HepG2 (cell line): ENCODE measurements around the gene AK3. TPM values are rescaled to one million over a fixed set of nuclear protein-coding genes. Genes with fewer than 3 reads are reported as not detected.

Source experiments
- E2F5 ChIP-seq: sonication (generic); formaldehyde crosslinking; conservative IDR thresholded peaks from 2 replicates; pipeline ENCODE4 v1.4.0; 2020; ENCODE audit warnings: missing genetic modification reagents
- KLF16 ChIP-seq, 2 experiments: sonication (generic) in 1 of 2; formaldehyde crosslinking in 1 of 2; IDR thresholded peaks; 2 replicates each; pipeline versions ENCODE4 v1.6.1 to v1.8.0; 2016 to 2023; ENCODE audit warnings: missing genetic modification reagents in 2 of 2, missing compliant biosample characterization in 1 of 2
- MAZ ChIP-seq, 2 experiments: sonication (generic) in 1 of 2; formaldehyde crosslinking in 1 of 2; IDR thresholded peaks; 2 replicates each; pipeline versions ENCODE4 v1.5.0 to v1.6.1; 2012 to 2020; ENCODE audit warnings: low read depth in 2 of 2, mild to moderate bottlenecking in 2 of 2, borderline replicate concordance in 1 of 2, improper control_type of control experiment in 1 of 2, low read length in 1 of 2, missing genetic modification reagents in 1 of 2, moderate library complexity in 1 of 2
- POLR2G ChIP-seq: fragments of 200-400 bp; formaldehyde crosslinking; IDR thresholded peaks from 2 replicates; pipeline ENCODE4 v1.6.1; 2018; ENCODE audit warnings: mild to moderate bottlenecking, low read depth, low read length, moderate library complexity
- SIN3A ChIP-seq: IDR thresholded peaks from 2 replicates; pipeline ENCODE4 v1.6.1; 2011; ENCODE audit warnings: low read depth, mild to moderate bottlenecking, control low read depth, low read length, borderline replicate concordance
- SPEN ChIP-seq: sonication (generic); formaldehyde crosslinking; IDR thresholded peaks from 2 replicates; pipeline ENCODE4 v1.5.1; 2020; ENCODE audit warnings: low read depth, mild to moderate bottlenecking, missing genetic modification reagents
- ZNF3 ChIP-seq: IDR thresholded peaks from 2 replicates; pipeline ENCODE4 v1.7.0; 2017; ENCODE audit warnings: inconsistent platforms
- polyA plus RNA-seq, 8 experiments: library from polyadenylated mRNA; depleted of rRNA in 3 of 8; stranded (reverse) in 7 of 8; unstranded in 1 of 8; fragments of >200 nt; fragmentation: Illumina TruSeq in 4 of 8; extraction: Trizol in 4 of 8; gene quantifications; 2 replicates each; pipeline versions ENCODE4 v1.2.1 to v1.2.3, GENCODE V29; 2011 to 2016; ENCODE audit warnings: low read depth in 4 of 8, missing spikeins in 1 of 8, mixed read lengths in 1 of 8; ENCODE audit not compliant: insufficient read depth in 1 of 8
- total RNA-seq, 5 experiments: library from RNA; depleted of rRNA; stranded (reverse); fragments of >200 nt; fragmentation: Illumina TruSeq; extraction: Trizol; gene quantifications; 2 replicates each; pipeline ENCODE4 v1.2.3, GENCODE V29; 2016; ENCODE audit warnings: low read depth in 1 of 5
- TF ChIP-seq, protein P1 (sequence below), 2 experiments: sonication (generic) in 1 of 2; formaldehyde crosslinking in 1 of 2; IDR thresholded peaks; 2 replicates each; pipeline versions ENCODE4 v1.4.0 to v1.6.1; 2018 to 2020; ENCODE audit warnings: missing genetic modification reagents in 2 of 2, borderline replicate concordance in 1 of 2, low read depth in 1 of 2, mild to moderate bottlenecking in 1 of 2, missing biosample characterization in 1 of 2
- TF ChIP-seq, protein P2 (sequence below), 2 experiments: sonication (generic) in 1 of 2; formaldehyde crosslinking in 1 of 2; IDR thresholded peaks; 2 replicates each; pipeline versions ENCODE4 v1.4.0 to v1.6.1; 2016 to 2020; ENCODE audit warnings: borderline replicate concordance in 1 of 2, low read depth in 1 of 2, mild to moderate bottlenecking in 1 of 2, missing genetic modification reagents in 1 of 2
- TF ChIP-seq, protein P3 (sequence below): sonication (generic); formaldehyde crosslinking; IDR thresholded peaks from 2 replicates; pipeline ENCODE4 v1.5.0; 2020; ENCODE audit warnings: mild to moderate bottlenecking, missing genetic modification reagents, borderline replicate concordance

AK3 gene
- total and polyA plus RNA-seq, 2 of the 13 experiments (the other 11 are each of a cell fraction or from before 2014, with no cell fraction given) = 76.8 to 109 TPM

DNA sequence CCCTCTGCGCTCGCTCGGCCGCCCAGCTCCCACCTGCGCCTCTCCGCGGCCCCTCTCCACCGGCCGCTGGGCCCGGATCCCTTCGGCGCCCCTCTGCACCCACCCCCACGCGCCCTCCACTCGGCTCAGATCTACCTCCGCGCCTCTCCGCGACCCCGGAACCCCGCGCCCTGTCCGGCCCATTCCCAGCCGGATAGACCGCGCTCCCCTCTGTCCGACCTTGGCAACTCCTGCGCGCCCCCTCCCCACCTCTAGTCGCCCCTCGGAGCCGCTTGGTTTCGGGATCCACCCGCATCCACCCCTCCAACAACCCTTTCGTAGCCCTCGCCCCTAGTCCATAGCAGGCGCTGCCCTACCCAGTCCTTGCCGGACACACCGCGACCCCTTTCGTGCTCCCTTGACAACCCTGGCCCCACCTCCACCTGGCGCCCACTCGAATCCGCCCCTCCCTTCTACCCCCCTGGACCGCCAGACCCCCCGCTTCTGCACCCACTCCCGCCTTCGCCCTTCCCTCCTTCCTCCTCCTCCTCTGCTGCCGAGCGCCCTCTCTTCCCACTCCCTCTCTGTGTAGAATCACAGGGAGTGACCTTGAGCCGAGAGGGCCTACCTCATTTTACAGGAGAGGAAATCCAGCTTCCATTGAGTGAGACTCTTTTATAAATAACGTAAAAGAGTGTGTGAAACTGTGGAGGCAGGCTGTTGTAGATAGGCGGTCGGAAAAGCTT lies 525 bp upstream of the AK3 start (continued):
- TF ChIP-seq, protein P1, sequence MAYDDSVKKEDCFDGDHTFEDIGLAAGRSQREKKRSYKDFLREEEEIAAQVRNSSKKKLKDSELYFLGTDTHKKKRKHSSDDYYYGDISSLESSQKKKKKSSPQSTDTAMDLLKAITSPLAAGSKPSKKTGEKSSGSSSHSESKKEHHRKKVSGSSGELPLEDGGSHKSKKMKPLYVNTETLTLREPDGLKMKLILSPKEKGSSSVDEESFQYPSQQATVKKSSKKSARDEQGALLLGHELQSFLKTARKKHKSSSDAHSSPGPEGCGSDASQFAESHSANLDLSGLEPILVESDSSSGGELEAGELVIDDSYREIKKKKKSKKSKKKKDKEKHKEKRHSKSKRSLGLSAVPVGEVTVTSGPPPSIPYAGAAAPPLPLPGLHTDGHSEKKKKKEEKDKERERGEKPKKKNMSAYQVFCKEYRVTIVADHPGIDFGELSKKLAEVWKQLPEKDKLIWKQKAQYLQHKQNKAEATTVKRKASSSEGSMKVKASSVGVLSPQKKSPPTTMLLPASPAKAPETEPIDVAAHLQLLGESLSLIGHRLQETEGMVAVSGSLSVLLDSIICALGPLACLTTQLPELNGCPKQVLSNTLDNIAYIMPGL (CRISPR knock-in tag; IDR thresholded peaks at IDR 0.05; ENCODE audit: borderline replicate concordance in 1 of 2, low read depth in 1 of 2) = peak in 1 of 2 experiments; percentile 6; a peak in 1 of 4 replicates
- TF ChIP-seq, protein P2, sequence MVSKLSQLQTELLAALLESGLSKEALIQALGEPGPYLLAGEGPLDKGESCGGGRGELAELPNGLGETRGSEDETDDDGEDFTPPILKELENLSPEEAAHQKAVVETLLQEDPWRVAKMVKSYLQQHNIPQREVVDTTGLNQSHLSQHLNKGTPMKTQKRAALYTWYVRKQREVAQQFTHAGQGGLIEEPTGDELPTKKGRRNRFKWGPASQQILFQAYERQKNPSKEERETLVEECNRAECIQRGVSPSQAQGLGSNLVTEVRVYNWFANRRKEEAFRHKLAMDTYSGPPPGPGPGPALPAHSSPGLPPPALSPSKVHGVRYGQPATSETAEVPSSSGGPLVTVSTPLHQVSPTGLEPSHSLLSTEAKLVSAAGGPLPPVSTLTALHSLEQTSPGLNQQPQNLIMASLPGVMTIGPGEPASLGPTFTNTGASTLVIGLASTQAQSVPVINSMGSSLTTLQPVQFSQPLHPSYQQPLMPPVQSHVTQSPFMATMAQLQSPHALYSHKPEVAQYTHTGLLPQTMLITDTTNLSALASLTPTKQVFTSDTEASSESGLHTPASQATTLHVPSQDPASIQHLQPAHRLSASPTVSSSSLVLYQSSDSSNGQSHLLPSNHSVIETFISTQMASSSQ (IDR thresholded peaks at IDR 0.05; ENCODE audit: low read depth) = no peak
- TF ChIP-seq, protein P2 (CRISPR knock-in tag; IDR thresholded peaks at IDR 0.05; ENCODE audit: borderline replicate concordance) = no peak
- no peak for TF ChIP-seq ZNF3
- no peak for TF ChIP-seq E2F5 (CRISPR knock-in tag)
- TF ChIP-seq MAZ (IDR thresholded peaks at IDR 0.05; ENCODE audit: borderline replicate concordance, low read depth, low read length) = no peak; the same call in 1 of the 2 replicates
- 0 out of 2 replicates have a peak, but pooled peaks have one; percentile 6 for TF ChIP-seq MAZ (CRISPR knock-in tag; IDR thresholded peaks at IDR 0.05; ENCODE audit: low read depth)
- TF ChIP-seq SIN3A = peak; percentile 19; the same call in 1 of the 2 replicates
- TF ChIP-seq, protein P3, sequence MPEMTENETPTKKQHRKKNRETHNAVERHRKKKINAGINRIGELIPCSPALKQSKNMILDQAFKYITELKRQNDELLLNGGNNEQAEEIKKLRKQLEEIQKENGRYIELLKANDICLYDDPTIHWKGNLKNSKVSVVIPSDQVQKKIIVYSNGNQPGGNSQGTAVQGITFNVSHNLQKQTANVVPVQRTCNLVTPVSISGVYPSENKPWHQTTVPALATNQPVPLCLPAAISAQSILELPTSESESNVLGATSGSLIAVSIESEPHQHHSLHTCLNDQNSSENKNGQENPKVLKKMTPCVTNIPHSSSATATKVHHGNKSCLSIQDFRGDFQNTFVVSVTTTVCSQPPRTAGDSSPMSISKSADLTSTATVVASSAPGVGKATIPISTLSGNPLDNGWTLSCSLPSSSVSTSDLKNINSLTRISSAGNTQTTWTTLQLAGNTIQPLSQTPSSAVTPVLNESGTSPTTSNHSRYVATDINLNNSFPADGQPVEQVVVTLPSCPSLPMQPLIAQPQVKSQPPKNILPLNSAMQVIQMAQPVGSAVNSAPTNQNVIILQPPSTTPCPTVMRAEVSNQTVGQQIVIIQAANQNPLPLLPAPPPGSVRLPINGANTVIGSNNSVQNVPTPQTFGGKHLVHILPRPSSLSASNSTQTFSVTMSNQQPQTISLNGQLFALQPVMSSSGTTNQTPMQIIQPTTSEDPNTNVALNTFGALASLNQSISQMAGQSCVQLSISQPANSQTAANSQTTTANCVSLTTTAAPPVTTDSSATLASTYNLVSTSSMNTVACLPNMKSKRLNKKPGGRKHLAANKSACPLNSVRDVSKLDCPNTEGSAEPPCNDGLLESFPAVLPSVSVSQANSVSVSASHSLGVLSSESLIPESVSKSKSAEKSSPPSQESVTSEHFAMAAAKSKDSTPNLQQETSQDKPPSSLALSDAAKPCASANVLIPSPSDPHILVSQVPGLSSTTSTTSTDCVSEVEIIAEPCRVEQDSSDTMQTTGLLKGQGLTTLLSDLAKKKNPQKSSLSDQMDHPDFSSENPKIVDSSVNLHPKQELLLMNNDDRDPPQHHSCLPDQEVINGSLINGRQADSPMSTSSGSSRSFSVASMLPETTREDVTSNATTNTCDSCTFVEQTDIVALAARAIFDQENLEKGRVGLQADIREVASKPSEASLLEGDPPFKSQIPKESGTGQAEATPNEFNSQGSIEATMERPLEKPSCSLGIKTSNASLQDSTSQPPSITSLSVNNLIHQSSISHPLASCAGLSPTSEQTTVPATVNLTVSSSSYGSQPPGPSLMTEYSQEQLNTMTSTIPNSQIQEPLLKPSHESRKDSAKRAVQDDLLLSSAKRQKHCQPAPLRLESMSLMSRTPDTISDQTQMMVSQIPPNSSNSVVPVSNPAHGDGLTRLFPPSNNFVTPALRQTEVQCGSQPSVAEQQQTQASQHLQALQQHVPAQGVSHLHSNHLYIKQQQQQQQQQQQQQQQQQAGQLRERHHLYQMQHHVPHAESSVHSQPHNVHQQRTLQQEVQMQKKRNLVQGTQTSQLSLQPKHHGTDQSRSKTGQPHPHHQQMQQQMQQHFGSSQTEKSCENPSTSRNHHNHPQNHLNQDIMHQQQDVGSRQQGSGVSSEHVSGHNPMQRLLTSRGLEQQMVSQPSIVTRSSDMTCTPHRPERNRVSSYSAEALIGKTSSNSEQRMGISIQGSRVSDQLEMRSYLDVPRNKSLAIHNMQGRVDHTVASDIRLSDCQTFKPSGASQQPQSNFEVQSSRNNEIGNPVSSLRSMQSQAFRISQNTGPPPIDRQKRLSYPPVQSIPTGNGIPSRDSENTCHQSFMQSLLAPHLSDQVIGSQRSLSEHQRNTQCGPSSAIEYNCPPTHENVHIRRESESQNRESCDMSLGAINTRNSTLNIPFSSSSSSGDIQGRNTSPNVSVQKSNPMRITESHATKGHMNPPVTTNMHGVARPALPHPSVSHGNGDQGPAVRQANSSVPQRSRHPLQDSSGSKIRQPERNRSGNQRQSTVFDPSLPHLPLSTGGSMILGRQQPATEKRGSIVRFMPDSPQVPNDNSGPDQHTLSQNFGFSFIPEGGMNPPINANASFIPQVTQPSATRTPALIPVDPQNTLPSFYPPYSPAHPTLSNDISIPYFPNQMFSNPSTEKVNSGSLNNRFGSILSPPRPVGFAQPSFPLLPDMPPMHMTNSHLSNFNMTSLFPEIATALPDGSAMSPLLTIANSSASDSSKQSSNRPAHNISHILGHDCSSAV (CRISPR knock-in tag) = no peak
- no peak for TF ChIP-seq SPEN (CRISPR knock-in tag)
- TF ChIP-seq POLR2G = peak; percentile 8
- peak in 1 of 2 experiments; percentile 11; a peak in 1 of 4 replicates for TF ChIP-seq KLF16 (CRISPR knock-in tag; IDR thresholded peaks at IDR 0.05)
